Subcutaneous abdominal adipose tissue (tissue), 5 donors: ENCODE measurements around the gene SPRED3.

ENCODE experiments used
- H3K27ac ChIP-seq: one replicate; pipeline ENCODE4 v1.7.0; 2013; ENCODE audit warnings: low read depth, mild to moderate bottlenecking, inconsistent platforms, low read length, moderate library complexity
- H3K27me3 ChIP-seq, 5 donors: one replicate each; pipeline ENCODE4 v1.7.0; 2013; ENCODE audit warnings: low read length in 5 of 5, inconsistent platforms in 1 of 5; ENCODE audit not compliant: control insufficient read depth in 5 of 5, insufficient read depth in 4 of 5
- H3K36me3 ChIP-seq, 5 donors: one replicate each; pipeline ENCODE4 v1.7.0; 2013; ENCODE audit warnings: low read length in 5 of 5; ENCODE audit not compliant: control insufficient read depth in 5 of 5, insufficient read depth in 5 of 5
- H3K4me1 ChIP-seq, 5 donors: one replicate each; pipeline ENCODE4 v1.7.0; 2013; ENCODE audit warnings: low read length in 5 of 5, mild to moderate bottlenecking in 3 of 5, moderate library complexity in 1 of 5; ENCODE audit not compliant: control insufficient read depth in 5 of 5, insufficient read depth in 5 of 5
- H3K4me3 ChIP-seq, 5 donors: one replicate each; pipeline ENCODE4 v1.7.0; 2013; ENCODE audit warnings: low read length in 5 of 5, low read depth in 1 of 5
- H3K9ac ChIP-seq, 5 donors: one replicate each; pipeline ENCODE4 v1.7.0; 2013; ENCODE audit warnings: low read length in 5 of 5, mild to moderate bottlenecking in 4 of 5, moderate library complexity in 3 of 5
- H3K9me3 ChIP-seq, 5 donors: one replicate each; pipeline ENCODE4 v1.7.0; 2013; ENCODE audit warnings: low read length in 5 of 5; ENCODE audit not compliant: control insufficient read depth in 5 of 5
- donor health status: healthy.
- donor health status: healthy.
- donor health status: healthy.
- donor health status: healthy.
- donor health status: healthy.

The SPRED3 gene

DNA sequence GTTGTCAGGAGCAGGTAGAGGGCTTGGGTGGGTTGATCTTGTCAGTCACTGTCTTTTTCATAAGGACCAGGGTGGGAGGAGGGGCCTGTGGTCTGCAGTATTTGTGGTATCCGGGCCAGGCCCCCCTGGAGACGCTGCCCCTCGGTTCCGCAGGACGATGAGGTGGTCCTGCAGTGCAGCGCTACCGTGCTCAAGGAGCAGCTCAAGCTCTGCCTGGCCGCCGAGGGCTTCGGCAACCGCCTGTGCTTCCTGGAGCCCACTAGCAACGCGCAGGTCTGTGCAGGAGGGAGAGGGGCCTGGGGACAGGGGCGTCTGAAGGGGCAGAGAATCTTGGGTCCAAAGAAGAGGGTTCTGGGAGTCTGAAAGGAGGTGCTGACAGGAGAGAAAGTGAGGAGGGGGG, 52.1 kb downstream of the SPRED3 start:
- Histone ChIP-seq H3K27ac (no peak overlapping the region), H3K27me3 (peaks cover 5 to 13% (median 9%) of the 10 kb centered on the region in 5 donors), H3K4me3 (no peak overlapping the region), H3K9ac (no peak overlapping the region), H3K36me3 (peaks cover 0 to 7% (median 0%) of the 10 kb centered on the region in 5 donors), H3K4me1 (no peaks in the 10 kb centered on the region), H3K9me3 (no peaks in the 10 kb centered on the region)

DNA sequence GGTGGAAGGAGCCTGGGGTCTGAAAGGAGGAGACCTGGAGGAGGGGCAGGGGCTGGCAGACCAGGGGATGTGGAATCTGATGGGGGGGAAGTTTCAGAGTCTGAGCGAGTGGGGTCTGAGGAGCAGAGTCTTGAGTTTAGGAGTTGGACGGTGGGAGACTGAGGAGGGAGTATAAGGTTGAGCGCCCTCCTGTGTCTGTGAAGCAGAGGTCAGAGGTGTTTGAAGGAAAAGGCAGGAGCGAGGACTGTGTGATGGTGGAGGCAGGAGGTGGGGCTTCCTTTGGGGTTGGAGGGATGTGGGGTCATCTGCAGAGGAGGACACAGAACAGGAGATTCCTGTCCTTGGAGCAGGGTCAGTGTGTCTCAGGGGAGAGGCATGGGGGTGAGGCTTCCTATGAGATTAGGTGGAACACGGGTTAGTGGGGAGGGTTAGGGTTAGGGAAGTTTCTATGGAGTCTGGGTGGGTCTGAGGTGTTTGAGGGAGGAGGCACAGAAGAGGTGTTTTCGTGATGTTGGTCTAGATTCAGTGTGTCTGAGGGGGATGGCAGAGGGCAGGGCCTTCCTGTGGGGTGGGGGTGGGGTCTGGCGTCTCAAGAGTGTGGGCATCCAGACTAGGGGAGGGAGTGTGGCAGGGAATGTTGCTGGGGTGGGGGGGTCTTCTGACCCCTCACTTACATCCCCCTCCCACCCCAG, 53.3 kb downstream of the SPRED3 start:
- Histone ChIP-seq H3K4me3 (no peak overlapping the region), H3K36me3 (peaks cover 0 to 14% (median 0%) of the 10 kb centered on the region in 5 donors), H3K4me1 (no peaks in the 10 kb centered on the region), H3K27me3 (peaks cover 5 to 13% (median 9%) of the 10 kb centered on the region in 5 donors), H3K9me3 (no peaks in the 10 kb centered on the region), H3K9ac (no peak overlapping the region), H3K27ac (no peak overlapping the region)

GRCh38 chr19:38442736-38443135, 54.2 kb downstream of the SPRED3 start:
- Histone ChIP-seq H3K9me3 (no peaks in the 10 kb centered on the region), H3K9ac (no peak overlapping the region), H3K27ac (no peak overlapping the region), H3K36me3 (peaks cover 0 to 14% (median 0%) of the 10 kb centered on the region in 5 donors), H3K4me1 (no peaks in the 10 kb centered on the region), H3K4me3 (no peak overlapping the region), H3K27me3 (peaks cover 5 to 13% (median 9%) of the 10 kb centered on the region in 5 donors)

DNA sequence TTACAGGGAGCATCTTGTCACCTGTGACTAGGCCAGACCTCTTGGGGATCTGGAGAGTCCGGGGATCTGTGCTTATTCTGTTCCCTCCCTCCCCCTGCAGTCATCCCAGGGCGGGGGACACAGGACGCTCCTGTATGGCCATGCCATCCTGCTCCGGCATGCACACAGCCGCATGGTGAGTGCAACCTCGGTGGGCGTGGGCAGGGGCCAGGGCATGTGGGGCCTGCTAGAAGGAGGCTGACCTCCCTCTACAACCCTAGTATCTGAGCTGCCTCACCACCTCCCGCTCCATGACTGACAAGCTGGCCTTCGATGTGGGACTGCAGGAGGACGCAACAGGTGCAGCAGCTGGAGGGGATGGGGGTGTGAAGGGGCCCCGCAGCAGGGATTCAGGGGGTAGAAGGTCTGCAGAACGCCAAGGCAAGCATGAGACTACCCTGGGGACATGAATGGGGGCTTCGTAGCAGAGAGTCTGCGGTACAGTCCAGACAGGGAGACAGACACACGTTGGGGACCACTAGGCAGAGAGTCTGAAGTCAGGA, 55.0 kb downstream of the SPRED3 start:
- Histone ChIP-seq H3K4me3 (no peak overlapping the region), H3K4me1 (no peaks in the 10 kb centered on the region), H3K36me3 (peaks cover 0 to 18% (median 0%) of the 10 kb centered on the region in 5 donors), H3K27ac (no peak overlapping the region), H3K27me3 (peaks cover 5 to 13% (median 9%) of the 10 kb centered on the region in 5 donors), H3K9ac (no peak overlapping the region), H3K9me3 (no peaks in the 10 kb centered on the region)

GRCh38 chr19:38444026-38444425, 55.5 kb downstream of the SPRED3 start:
- no peaks in the 10 kb centered on the region for H3K9me3 ChIP-seq
- peaks cover 0 to 23% (median 0%) of the 10 kb centered on the region in 5 donors for H3K36me3 ChIP-seq
- no peak overlapping the region for H3K9ac ChIP-seq
- no peaks in the 10 kb centered on the region for H3K4me1 ChIP-seq
- H3K27ac ChIP-seq, result no peak overlapping the region
- peaks cover 5 to 13% (median 9%) of the 10 kb centered on the region in 5 donors for H3K27me3 ChIP-seq
- no peak overlapping the region for H3K4me3 ChIP-seq

- no peaks in the 10 kb centered on the region for H3K9me3 ChIP-seq
- peaks cover 0 to 28% (median 0%) of the 10 kb centered on the region in 5 donors for H3K36me3 ChIP-seq
- no peak overlapping the region for H3K9ac ChIP-seq
- H3K27me3 ChIP-seq, result peaks cover 5 to 13% (median 9%) of the 10 kb centered on the region in 5 donors
- H3K4me3 ChIP-seq, result no peak overlapping the region
- no peaks in the 10 kb centered on the region for H3K4me1 ChIP-seq
- no peak overlapping the region for H3K27ac ChIP-seq
These were observed 56.9 kb downstream of the SPRED3 start for GRCh38 chr19:38445362-38445761.

GRCh38 chr19:38448225-38448624, 59.7 kb downstream of the SPRED3 start:
- H3K27ac ChIP-seq, result no peak overlapping the region
- no peaks in the 10 kb centered on the region for H3K9me3 ChIP-seq
- no peak overlapping the region for H3K9ac ChIP-seq
- H3K4me3 ChIP-seq, result no peak overlapping the region
- peaks cover 0 to 4% (median 0%) of the 10 kb centered on the region in 5 donors for H3K27me3 ChIP-seq
- peaks cover 0 to 42% (median 0%) of the 10 kb centered on the region in 5 donors for H3K36me3 ChIP-seq
- no peaks in the 10 kb centered on the region for H3K4me1 ChIP-seq
